ENCODE data around the gene OSBPL9.
"Not testable (repeated sequence)": the region's sequence is repeated elsewhere in the genome, so short reads cannot be mapped to it uniquely, and the experiment has no call there.

Gene OSBPL9

GRCh38 chr1:51639694-51640093 is 22.8 kb downstream of the OSBPL9 start:
- DNase-seq, result no peak

DNA sequence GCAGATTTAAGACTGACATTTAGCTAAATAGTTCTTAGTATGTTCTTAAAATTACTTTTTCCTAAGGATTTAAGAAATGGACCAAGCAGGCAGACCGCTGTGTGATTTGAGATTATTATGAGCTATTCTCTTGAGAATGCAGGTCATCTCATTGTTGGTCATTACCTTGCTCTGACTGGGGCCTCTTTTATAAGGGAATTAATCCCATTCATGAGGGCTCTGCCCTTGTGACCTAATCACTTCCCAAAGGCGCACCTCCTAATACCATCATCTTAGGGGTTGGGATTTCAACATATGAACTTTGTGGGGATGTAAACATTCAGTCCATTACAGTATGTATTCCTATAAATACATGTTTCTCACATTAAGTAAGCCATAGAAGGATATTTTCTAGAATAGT is 24.2 kb downstream of the OSBPL9 start:
- DNase-seq, result no peak

GRCh38 chr1:51642739-51643142 is 25.8 kb downstream of the OSBPL9 start:
- DNase-seq, result no peak

DNA sequence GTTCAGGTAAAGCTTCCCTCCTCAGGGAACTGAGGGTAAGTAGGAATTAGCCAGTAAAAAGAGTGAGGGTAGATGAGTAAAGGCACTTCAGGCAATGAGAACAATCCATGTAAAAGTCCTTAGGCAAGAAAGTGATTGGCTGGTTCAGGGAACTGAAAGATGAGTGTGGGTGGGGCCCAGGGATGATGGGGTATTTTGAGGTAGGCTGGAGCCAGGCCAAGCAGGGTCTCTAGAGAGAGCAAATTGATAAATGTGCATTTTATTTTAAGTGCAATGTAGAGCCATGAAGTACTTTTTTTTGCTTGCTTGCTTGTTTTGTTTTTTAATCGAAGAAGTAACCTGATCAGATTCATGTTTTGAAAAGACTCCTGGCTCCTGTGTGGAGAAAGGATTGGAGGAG is 26.5 kb downstream of the OSBPL9 start:
- DNase-seq, result no peak

GRCh38 chr1:51644020-51644419 is 27.1 kb downstream of the OSBPL9 start:
- DNase-seq, result no peak

DNA sequence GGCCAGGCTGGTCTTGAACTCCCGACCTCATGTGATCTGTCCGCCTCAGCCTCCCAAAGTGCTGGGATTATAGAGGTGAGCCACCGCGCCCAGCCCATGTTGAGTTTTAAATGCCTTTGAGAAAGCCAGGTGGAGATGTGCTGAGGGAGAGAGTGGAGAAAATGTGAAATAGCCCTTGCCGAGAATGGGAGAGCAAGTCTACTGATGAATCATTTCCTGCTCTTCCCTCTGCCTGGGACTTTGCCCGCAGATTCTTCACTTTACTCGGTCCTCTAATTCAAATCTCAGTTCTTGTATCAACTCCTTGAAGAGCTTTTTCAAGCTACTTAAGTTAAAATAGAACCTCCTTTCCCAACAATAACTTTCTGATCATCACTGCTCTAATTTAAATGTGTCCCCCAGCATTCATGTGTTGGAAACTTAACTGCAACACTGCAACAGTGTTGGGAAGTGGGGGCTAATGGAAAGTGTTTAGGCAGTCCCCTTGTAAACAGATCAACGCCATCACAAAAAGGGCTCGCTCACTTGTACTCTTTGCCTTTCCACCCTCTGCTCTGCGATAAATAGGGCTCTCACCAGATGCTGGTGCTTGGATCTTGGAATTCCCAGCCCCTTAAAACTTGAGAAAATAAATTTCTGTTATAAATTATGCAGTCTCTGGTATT is 27.8 kb downstream of the OSBPL9 start:
- DNase-seq, result no peak

- not testable (repeated sequence) for DNase-seq
These were observed 29.7 kb downstream of the OSBPL9 start for GRCh38 chr1:51646592-51646991.

DNA sequence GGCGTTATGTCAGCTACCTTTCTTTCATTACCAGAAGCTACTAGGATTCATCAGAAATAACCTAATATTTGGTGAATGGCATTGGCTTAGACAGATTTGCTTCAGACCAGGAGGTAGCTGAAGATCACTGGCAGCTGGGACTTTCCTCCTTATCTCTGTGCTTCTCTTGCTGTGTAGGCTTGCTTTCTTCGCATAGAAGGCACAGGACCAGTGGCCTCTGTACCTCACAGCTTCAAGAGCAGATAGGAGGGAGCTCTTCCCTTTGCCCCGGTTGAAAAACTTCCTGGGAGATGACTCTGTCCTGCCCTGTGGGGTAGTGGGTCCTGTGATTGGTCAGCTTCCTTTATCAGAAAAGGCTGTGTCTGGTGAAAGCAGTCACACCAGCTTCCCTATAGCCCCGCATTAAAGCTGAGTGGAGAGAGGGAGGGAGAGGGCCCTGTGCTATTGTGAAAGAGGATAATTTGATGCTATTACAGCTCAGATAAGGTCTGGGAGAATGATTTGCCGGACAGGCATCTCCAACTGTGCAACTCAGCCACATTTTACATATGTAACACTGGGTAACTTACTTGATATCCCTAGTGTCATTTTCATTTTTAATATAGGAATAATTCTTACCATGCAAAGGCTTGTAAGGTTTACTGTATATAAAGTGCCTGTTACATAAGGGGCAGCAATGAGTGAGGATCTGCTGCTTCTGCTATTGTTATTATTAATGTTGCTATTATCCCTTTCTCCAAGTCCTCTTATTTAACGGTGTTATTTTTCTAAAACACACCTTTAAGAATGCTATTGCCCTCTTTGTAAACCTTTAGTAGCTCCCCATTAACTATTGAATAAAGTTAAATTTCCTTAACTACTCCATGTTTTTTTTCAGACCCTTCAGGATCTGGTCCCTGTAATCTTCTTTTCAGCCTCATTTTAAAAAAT is 31.6 kb downstream of the OSBPL9 start:
- peak; percentile 50 to 70 for DNase-seq

- no peak for DNase-seq
These were observed 32.8 kb downstream of the OSBPL9 start for GRCh38 chr1:51649593-51650091.

- DNase-seq, result no peak
These were observed 33.3 kb downstream of the OSBPL9 start for GRCh38 chr1:51650198-51650597.

GRCh38 chr1:51651552-51651942 is 34.7 kb downstream of the OSBPL9 start:
- DNase-seq, result no peak

DNA sequence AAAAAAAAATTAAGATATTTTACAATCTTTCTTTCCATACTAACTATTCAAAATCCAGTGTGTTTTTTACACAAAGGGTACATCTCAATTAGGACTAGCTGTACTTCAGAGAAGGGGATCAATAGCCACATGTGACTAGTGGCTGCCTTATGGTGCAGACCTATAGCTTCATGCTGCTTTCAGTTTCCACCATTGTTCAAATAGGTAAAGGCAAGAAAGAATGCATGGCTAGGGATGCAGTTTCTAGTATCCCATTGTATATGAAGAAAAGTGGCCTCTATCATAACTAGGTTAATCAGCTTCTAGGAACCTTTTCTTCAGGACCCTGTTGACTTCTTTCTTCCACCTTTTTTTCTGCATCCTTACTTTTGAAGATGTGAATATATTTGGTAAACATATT is 35.7 kb downstream of the OSBPL9 start:
- DNase-seq, result no peak

GRCh38 chr1:51653127-51653526 is 36.2 kb downstream of the OSBPL9 start:
- no peak for DNase-seq

GRCh38 chr1:51654000-51654399 is 37.1 kb downstream of the OSBPL9 start:
- no peak for DNase-seq

- DNase-seq, result no peak
These were observed 39.5 kb downstream of the OSBPL9 start for GRCh38 chr1:51656374-51656773.

GRCh38 chr1:51660580-51660979 is 43.7 kb downstream of the OSBPL9 start:
- no peak for DNase-seq

DNA sequence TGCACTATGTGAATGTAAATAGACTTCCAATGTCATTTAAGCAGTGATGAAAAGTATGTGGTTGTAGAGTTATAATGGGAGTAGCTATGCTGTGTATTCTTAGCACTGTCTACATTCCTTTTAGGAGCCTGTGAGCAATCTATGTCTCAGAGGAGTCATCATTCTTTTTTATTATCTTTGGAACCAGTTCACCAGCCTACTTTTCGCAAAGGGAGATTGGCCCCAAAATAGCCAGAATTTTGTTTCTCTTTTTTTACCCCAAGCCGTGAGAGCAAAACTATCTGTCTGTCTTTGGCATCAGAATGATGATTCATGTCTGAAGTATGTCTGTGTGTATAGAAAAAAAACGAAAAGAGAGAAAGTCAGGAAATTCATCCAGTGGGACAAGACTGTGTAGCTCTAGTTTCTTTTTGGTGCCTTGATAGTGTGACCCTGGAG is 44.2 kb downstream of the OSBPL9 start:
- no peak for DNase-seq

DNA sequence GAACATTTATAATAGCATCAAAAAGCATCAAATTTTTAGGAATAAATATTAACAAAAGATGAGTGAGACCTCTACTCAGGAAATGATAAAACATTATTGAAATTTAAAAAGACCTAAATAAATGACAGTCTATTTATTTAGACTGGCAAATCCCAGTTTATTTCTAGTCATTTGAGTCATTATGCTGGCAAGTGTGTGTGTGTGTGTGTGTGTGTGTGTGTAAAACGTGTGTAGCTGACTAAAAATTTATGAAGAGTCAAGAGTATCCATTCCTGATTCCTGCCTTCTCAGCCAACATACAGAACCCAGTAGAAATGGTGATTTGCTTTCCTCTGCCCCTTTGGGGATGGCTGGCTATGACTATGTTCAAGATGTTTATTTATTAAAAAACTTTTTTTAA is 46.2 kb downstream of the OSBPL9 start:
- DNase-seq, result no peak

GRCh38 chr1:51663721-51664120 is 46.8 kb downstream of the OSBPL9 start:
- DNase-seq, result no peak

DNA sequence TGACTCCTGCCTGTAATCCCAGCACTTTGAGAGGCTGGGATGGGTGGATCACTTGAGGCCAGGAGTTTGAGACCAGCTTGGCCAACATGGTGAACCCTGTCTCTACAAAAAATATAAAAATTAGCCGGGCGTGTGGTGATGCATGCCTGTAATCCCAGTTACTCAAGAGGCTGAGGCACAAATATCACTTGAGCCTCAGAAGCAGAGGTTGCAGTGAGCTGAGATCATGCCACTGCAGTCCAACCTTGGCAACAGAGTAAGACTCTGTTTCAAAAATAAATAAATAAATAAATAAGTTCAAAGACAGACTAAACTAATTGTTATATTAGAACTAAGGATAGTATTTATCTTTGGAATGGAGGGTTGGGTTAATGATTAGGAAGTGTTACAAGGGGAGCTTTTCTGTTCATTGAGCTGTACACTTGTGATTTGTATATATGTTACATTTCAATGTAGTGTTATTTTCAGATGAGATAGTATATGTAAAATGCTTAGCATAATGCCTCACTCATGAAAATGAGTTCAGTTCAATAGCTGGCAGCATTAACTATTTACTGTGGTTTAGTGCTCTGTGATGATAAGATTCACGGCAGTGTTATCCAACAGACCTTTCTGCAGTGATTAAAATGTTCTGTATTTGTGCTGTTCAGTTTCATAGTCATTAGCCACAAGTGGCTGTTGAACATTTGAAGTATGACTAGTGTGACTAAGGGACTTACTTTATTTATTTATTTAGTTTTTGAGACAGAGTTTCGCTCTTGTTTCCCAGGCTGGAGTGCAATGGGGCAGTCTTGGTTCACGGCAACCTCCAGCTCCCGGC is 47.7 kb downstream of the OSBPL9 start:
- DNase-seq, result no peak

GRCh38 chr1:51666478-51666877 is 49.6 kb downstream of the OSBPL9 start:
- DNase-seq, result no peak

- DNase-seq, result no peak
These were observed 50.7 kb downstream of the OSBPL9 start for GRCh38 chr1:51667561-51667960.

GRCh38 chr1:51669272-51669671 is 52.4 kb downstream of the OSBPL9 start:
- no peak for DNase-seq

Measured in AML-193 (cell line).